MM.1S (cell line): ENCODE measurements around the gene CNTN1.

Experiments used
- DNase-seq: peaks from one replicate; pipeline ENCODE4 v3.0.0-alpha.2; 2015
- H2AFZ ChIP-seq: fragments of 300-600 bp; sonication (generic); 2 replicates; pipeline ENCODE4 v1.6.0; 2016; ENCODE audit warnings: antibody characterized with exemption, low read length
- H3F3A ChIP-seq: fragments of 300-600 bp; sonication (generic); 2 replicates; pipeline ENCODE4 v1.6.1; 2016; ENCODE audit warnings: mild to moderate bottlenecking, antibody characterized with exemption, low read length, moderate library complexity, mixed read lengths; ENCODE audit not compliant: insufficient read depth
- H3K27ac ChIP-seq: fragments of 300-600 bp; sonication (generic); 2 replicates; pipeline ENCODE4 v1.5.1; 2016; ENCODE audit warnings: mild to moderate bottlenecking, low read length
- H3K27me3 ChIP-seq: fragments of 300-600 bp; sonication (generic); replicated peaks from 2 replicates; pipeline ENCODE4 v1.6.0; 2016; ENCODE audit warnings: low read length; ENCODE audit not compliant: insufficient read depth
- H3K36me3 ChIP-seq: fragments of 300-600 bp; sonication (generic); replicated peaks from 2 replicates; pipeline ENCODE4 v1.6.1; 2016; ENCODE audit warnings: mild to moderate bottlenecking, low read length, mixed read lengths; ENCODE audit not compliant: insufficient read depth
- H3K4me1 ChIP-seq: fragments of 300-600 bp; sonication (generic); 2 replicates; pipeline ENCODE4 v1.6.1; 2016; ENCODE audit warnings: low read length, mixed read lengths
- H3K4me2 ChIP-seq: fragments of 300-600 bp; sonication (generic); 2 replicates; pipeline ENCODE4 v1.6.0; 2016; ENCODE audit warnings: low read depth, low read length
- H3K4me3 ChIP-seq: fragments of 300-600 bp; sonication (generic); 2 replicates; pipeline ENCODE4 v1.5.1; 2016; ENCODE audit warnings: low read length, mixed read lengths
- H3K79me2 ChIP-seq: fragments of 300-600 bp; sonication (generic); 2 replicates; pipeline ENCODE4 v1.6.1; 2016; ENCODE audit warnings: mixed run types, low read length, mixed read lengths
- H3K9ac ChIP-seq: fragments of 300-600 bp; sonication (generic); 2 replicates; pipeline ENCODE4 v1.6.1; 2016; ENCODE audit warnings: low read length, mixed read lengths
- H3K9me2 ChIP-seq: fragments of 300-600 bp; sonication (generic); replicated peaks from 2 replicates; pipeline ENCODE4 v1.6.1; 2016; ENCODE audit warnings: mild to moderate bottlenecking, low read length, mixed read lengths; ENCODE audit not compliant: insufficient read depth
- H3K9me3 ChIP-seq: fragments of 300-600 bp; sonication (generic); replicated peaks from 2 replicates; pipeline ENCODE4 v1.6.1; 2016; ENCODE audit warnings: mild to moderate bottlenecking, low read length, mixed read lengths; ENCODE audit not compliant: insufficient read depth
- H4K20me1 ChIP-seq: fragments of 300-600 bp; sonication (generic); 2 replicates; pipeline ENCODE4 v1.6.1; 2016; ENCODE audit warnings: mild to moderate bottlenecking, low read length, moderate library complexity, mixed read lengths; ENCODE audit not compliant: insufficient read depth
- EZH2 ChIP-seq: fragments of 300-600 bp; sonication (generic); optimal IDR thresholded peaks from 2 replicates; pipeline ENCODE3; 2017; ENCODE audit warnings: low read depth, mild to moderate bottlenecking, antibody characterized with exemption, low read length, mixed read lengths
- EZH2phosphoT487 ChIP-seq: fragments of 300-600 bp; sonication (generic); IDR thresholded peaks from 2 replicates; pipeline ENCODE4 v1.6.1; 2018; ENCODE audit warnings: antibody characterized with exemption, low read length
- TF ChIP-seq, protein P1 (sequence below): fragments of 300-600 bp; sonication (generic); IDR thresholded peaks from 2 replicates; pipeline ENCODE4 v1.5.1; 2016; ENCODE audit warnings: antibody characterized with exemption, low read length, mixed read lengths

The CNTN1 gene

DNA sequence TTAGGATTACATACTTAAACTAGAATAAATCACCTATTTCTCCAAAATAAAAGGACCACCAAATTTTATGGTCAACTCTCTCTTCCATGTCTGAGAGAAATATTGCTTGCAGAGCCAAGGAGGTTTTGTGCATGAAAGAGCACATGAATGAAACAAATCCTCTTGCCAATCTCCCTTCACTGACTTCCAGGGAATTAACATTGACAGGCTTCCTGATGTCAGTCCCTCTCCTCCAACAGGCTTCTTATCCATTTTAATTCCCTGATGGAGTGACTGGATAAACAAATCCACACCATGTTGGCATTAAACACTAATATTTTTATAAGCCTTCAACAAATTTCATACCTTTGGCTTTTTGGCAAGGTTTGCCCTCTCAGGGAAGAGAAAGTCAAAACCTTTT, 45.3 kb upstream of the CNTN1 start:
- Histone ChIP-seq H3K9me2 (no peaks in the 10 kb centered on the region), H3F3A (no peaks in the 10 kb centered on the region), H3K36me3 (no peaks in the 10 kb centered on the region), H2AFZ (no peak overlapping the region), H4K20me1 (no peaks in the 10 kb centered on the region), H3K4me2 (no peak overlapping the region), H3K27ac (no peak overlapping the region), H3K79me2 (no peaks in the 10 kb centered on the region), H3K4me3 (no peak overlapping the region), H3K9ac (no peak overlapping the region), H3K4me1 (no peaks in the 10 kb centered on the region), H3K9me3 (no peaks in the 10 kb centered on the region), H3K27me3 (no peaks in the 10 kb centered on the region)
- TF ChIP-seq, protein P1, sequence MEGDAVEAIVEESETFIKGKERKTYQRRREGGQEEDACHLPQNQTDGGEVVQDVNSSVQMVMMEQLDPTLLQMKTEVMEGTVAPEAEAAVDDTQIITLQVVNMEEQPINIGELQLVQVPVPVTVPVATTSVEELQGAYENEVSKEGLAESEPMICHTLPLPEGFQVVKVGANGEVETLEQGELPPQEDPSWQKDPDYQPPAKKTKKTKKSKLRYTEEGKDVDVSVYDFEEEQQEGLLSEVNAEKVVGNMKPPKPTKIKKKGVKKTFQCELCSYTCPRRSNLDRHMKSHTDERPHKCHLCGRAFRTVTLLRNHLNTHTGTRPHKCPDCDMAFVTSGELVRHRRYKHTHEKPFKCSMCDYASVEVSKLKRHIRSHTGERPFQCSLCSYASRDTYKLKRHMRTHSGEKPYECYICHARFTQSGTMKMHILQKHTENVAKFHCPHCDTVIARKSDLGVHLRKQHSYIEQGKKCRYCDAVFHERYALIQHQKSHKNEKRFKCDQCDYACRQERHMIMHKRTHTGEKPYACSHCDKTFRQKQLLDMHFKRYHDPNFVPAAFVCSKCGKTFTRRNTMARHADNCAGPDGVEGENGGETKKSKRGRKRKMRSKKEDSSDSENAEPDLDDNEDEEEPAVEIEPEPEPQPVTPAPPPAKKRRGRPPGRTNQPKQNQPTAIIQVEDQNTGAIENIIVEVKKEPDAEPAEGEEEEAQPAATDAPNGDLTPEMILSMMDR: no peak
- TF ChIP-seq EZH2 (no peak), EZH2phosphoT487 (no peak)
- no peak for DNase-seq

DNA sequence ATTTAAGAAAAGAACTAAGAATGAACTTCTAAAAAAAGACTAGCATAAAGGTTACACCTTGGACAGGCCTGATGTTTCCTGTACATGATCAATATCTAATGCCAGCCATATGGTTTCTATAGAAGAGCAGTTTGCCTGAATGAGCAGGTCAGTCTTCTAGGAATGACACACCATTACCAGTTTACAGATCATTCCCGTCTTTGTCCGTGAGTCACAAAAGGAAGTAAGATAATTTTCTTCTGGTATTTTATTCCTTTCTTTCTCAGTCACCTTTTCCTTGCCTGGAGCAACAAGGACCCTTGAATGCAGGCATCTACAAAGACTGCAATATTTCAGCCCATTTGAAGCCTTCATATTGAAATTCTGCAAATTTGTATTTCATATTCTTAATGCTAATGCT, 44.6 kb upstream of the CNTN1 start:
- H2AFZ ChIP-seq: no peak overlapping the region
- H3K79me2 ChIP-seq: no peaks in the 10 kb centered on the region
- H3K36me3 ChIP-seq: no peaks in the 10 kb centered on the region
- H3K4me2 ChIP-seq: no peak overlapping the region
- no peaks in the 10 kb centered on the region for H3K4me1 ChIP-seq
- no peak for DNase-seq
- H3K9ac ChIP-seq: no peak overlapping the region
- H3K27me3 ChIP-seq: no peaks in the 10 kb centered on the region
- H3K9me2 ChIP-seq: no peaks in the 10 kb centered on the region
- H3F3A ChIP-seq: no peaks in the 10 kb centered on the region
- no peak overlapping the region for H3K27ac ChIP-seq
- H3K9me3 ChIP-seq: no peaks in the 10 kb centered on the region
- TF ChIP-seq EZH2: no peak
- TF ChIP-seq EZH2phosphoT487: no peak
- TF ChIP-seq, protein P1: no peak
- no peaks in the 10 kb centered on the region for H4K20me1 ChIP-seq
- no peak overlapping the region for H3K4me3 ChIP-seq

DNA sequence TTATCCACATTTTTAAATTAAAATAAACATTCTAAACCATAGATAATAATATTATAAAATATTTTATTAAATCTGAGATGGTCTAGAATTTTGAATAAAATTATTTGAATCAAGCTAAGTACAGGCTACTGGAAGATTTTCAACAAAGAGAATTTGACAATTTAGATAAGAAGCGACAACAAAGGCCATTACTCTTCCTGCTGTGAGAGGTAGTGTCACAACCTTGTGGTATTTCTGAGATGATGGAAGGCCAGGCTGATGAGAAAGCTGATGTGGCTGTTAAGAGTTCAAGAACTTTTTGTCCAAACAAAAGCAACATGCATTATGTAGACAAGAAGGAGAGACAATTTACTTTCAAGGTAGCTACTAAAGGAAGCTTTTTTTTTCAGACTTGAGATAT, 43.7 kb upstream of the CNTN1 start:
- no peaks in the 10 kb centered on the region for H3K9me2 ChIP-seq
- H3K4me3 ChIP-seq: no peak overlapping the region
- H3K4me2 ChIP-seq: no peak overlapping the region
- no peak for DNase-seq
- H4K20me1 ChIP-seq: no peaks in the 10 kb centered on the region
- no peaks in the 10 kb centered on the region for H3K27me3 ChIP-seq
- H3K4me1 ChIP-seq: no peaks in the 10 kb centered on the region
- no peak overlapping the region for H3K9ac ChIP-seq
- no peaks in the 10 kb centered on the region for H3F3A ChIP-seq
- no peaks in the 10 kb centered on the region for H3K9me3 ChIP-seq
- no peaks in the 10 kb centered on the region for H3K79me2 ChIP-seq
- TF ChIP-seq EZH2phosphoT487: no peak
- no peaks in the 10 kb centered on the region for H3K36me3 ChIP-seq
- H3K27ac ChIP-seq: no peak overlapping the region
- no peak overlapping the region for H2AFZ ChIP-seq

DNA sequence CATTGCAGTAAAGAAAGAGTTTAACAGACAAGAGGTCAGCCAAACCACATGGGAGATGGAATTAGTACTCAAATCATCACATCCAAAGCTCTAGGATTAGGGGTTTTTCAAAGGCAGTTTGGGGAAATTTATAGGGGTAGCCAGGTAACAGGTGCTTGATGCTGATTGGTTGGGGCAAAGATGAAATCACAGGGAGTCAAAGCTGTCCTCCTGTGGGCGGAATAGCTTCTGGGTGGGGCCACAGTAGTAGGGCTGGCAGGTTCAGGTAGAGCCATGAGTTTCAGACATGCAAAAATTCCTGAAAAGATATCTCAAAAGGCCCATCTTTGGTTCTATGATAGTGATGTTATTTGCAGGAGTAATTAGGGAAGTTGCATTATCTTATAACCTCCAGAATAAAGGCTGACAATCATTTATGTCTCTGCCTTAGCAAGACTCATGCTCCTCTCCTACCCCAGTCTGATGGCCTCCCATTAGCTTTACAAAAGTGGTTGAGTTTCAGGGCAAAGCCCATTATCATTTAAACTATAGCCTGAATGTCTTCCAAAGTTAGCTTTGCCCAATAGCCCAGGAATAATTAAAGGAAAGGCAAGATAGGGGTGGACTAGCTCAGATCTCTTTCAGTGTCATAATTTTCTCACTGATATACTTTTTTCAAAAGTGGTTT, 42.1 kb upstream of the CNTN1 start:
- H3K9me3 ChIP-seq: no peaks in the 10 kb centered on the region
- TF ChIP-seq EZH2 (no peak), EZH2phosphoT487 (no peak)
- TF ChIP-seq, protein P1: no peak
- H4K20me1 ChIP-seq: no peaks in the 10 kb centered on the region
- no peaks in the 10 kb centered on the region for H3K9me2 ChIP-seq
- no peaks in the 10 kb centered on the region for H3K79me2 ChIP-seq
- no peaks in the 10 kb centered on the region for H3K4me1 ChIP-seq
- no peaks in the 10 kb centered on the region for H3K27me3 ChIP-seq
- no peaks in the 10 kb centered on the region for H3F3A ChIP-seq
- DNase-seq: no peak
- H3K27ac ChIP-seq: no peak overlapping the region
- no peak overlapping the region for H2AFZ ChIP-seq
- H3K4me2 ChIP-seq: no peak overlapping the region
- no peak overlapping the region for H3K4me3 ChIP-seq
- no peaks in the 10 kb centered on the region for H3K36me3 ChIP-seq
- no peak overlapping the region for H3K9ac ChIP-seq
